Osteoblast (primary cell): ENCODE data around the gene GAD1. TPM values are rescaled to one million over a fixed set of nuclear protein-coding genes. Genes with fewer than 3 reads are reported as not detected.

ENCODE experiments used
- DNase-seq: peaks from one replicate; pipeline ENCODE4 v3.0.0; 2011; ENCODE audit warnings: low spot score, mixed read lengths; ENCODE audit not compliant: insufficient read length; ENCODE audit errors: missing footprints
- H2AFZ ChIP-seq: 2 replicates; pipeline ENCODE4 v1.6.0; 2011; ENCODE audit warnings: mild to moderate bottlenecking, low read length
- H3K27ac ChIP-seq: 2 replicates; pipeline ENCODE4 v1.5.1; 2011; ENCODE audit warnings: mild to moderate bottlenecking, low read depth, low read length, moderate library complexity
- H3K27me3 ChIP-seq: 2 replicates; pipeline ENCODE4 v1.6.0; 2012; ENCODE audit warnings: mild to moderate bottlenecking, control low read depth, inconsistent platforms, low read length, moderate library complexity; ENCODE audit not compliant: insufficient read depth
- H3K36me3 ChIP-seq: 2 replicates; pipeline ENCODE4 v1.5.1; 2011; ENCODE audit warnings: mild to moderate bottlenecking, low read length, control low read depth, moderate library complexity; ENCODE audit not compliant: insufficient read depth
- H3K4me1 ChIP-seq: 2 replicates; pipeline ENCODE4 v1.5.1; 2011; ENCODE audit warnings: mild to moderate bottlenecking, low read length, control low read depth, moderate library complexity; ENCODE audit not compliant: insufficient read depth
- H3K4me2 ChIP-seq: 2 replicates; pipeline ENCODE4 v1.6.0; 2011; ENCODE audit warnings: mild to moderate bottlenecking, low read length; ENCODE audit not compliant: insufficient read depth
- H3K4me3 ChIP-seq: fragments of 200-600 bp; sonication (generic); 3 replicates; pipeline ENCODE4 v1.5.1; 2012; ENCODE audit warnings: mild to moderate bottlenecking, low read length, inconsistent platforms; ENCODE audit not compliant: insufficient read depth
- H3K79me2 ChIP-seq: 2 replicates; pipeline ENCODE4 v1.6.0; 2012; ENCODE audit warnings: mild to moderate bottlenecking, low read length, control low read depth, inconsistent platforms; ENCODE audit not compliant: insufficient read depth
- H3K9me3 ChIP-seq: 2 replicates; pipeline ENCODE4 v1.5.1; 2011; ENCODE audit warnings: low read depth, low read length, control low read depth
- H4K20me1 ChIP-seq: 2 replicates; pipeline ENCODE4 v1.6.0; 2012; ENCODE audit warnings: mild to moderate bottlenecking, low read length, control low read depth; ENCODE audit not compliant: insufficient read depth
- CTCF ChIP-seq: IDR thresholded peaks from 2 replicates; pipeline ENCODE4 v1.5.1; 2011; ENCODE audit warnings: mild to moderate bottlenecking, low read depth, low read length, moderate library complexity; ENCODE audit errors: extremely low read depth
- total RNA-seq: library from RNA; depleted of rRNA; stranded (reverse); fragments of >200 nt; gene quantifications from 2 replicates; pipeline ENCODE4 v1.2.3, GENCODE V29; 2012

The GAD1 gene
- total RNA-seq, 1 donor: 0.36 TPM

DNA sequence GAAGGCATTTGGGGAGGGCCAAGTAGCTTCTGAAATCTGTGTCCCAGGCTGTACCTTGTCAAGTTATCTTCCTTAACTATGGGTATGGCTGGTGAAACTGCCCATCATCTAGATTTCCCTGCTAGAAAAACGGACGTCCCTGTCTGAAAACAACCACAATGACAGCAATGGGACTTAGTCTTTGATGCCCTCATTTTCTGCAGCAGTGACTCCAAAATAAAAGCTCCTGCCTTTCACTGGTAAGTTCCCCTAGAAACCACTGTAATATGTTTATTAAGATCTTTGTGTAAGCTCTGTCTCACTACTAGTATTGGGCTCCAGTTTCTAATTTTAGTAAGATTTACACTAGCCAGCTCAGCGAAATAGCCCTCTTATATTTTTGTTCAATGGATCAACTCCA, 65.2 kb downstream of the GAD1 start:
- H3K4me2 ChIP-seq: no peak overlapping the region
- H3K4me1 ChIP-seq: peaks cover 15% of the 10 kb centered on the region
- DNase-seq: no peak
- no peak overlapping the region for H3K4me3 ChIP-seq
- no peak overlapping the region for H3K27ac ChIP-seq
- no peaks in the 10 kb centered on the region for H3K9me3 ChIP-seq
- H3K36me3 ChIP-seq: no peaks in the 10 kb centered on the region
- no peaks in the 10 kb centered on the region for H4K20me1 ChIP-seq
- no peaks in the 10 kb centered on the region for H3K79me2 ChIP-seq
- H3K27me3 ChIP-seq: peaks cover 23% of the 10 kb centered on the region
- H2AFZ ChIP-seq: no peak overlapping the region
- TF ChIP-seq CTCF: no peak

DNA sequence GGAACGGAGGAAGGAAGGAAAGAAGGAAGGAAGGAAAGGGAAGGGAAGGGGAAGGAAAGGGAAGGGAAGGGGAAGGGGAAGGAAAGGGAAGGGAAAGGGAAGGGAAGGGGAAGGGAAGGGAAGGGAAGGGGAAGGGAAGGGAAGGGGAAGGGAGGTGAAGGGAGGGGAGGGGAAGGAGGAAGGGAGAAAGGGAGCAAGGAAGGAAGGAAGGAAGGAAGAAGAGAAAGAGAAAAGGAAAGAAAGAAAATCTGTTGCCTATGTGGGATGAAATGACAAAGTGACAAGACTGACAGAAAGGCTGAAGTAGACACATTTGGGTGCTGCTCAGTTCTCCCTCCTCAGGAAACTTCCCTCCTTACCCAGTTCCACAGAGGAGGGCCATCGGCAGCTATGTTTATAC, 66.1 kb downstream of the GAD1 start:
- H3K4me1 ChIP-seq: peaks cover 15% of the 10 kb centered on the region
- no peak overlapping the region for H3K4me3 ChIP-seq
- H3K9me3 ChIP-seq: no peaks in the 10 kb centered on the region
- no peak for DNase-seq
- peaks cover 23% of the 10 kb centered on the region for H3K27me3 ChIP-seq
- H3K4me2 ChIP-seq: no peak overlapping the region
- no peak overlapping the region for H3K27ac ChIP-seq
- no peaks in the 10 kb centered on the region for H3K79me2 ChIP-seq
- no peaks in the 10 kb centered on the region for H3K36me3 ChIP-seq
- no peak overlapping the region for H2AFZ ChIP-seq
- no peaks in the 10 kb centered on the region for H4K20me1 ChIP-seq
- TF ChIP-seq CTCF: no peak

DNA sequence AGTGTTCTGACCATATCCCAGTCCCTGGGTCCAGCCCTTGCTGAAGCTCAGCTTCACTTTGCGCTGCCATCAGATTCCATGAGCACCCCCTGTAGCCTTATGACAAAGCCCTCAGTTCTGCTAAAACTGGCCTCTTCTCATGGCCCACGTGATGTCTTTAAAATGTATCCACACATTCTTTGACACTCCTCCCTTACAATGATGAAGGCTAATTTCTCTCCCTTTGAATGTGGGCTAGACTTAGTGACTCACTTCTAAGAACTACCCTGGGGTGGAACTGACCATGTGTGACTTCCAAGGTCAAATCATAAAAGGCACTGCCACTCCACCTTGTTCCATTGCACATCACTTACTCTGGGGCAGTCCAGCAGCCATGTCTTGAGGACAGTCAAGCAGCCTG, 67.0 kb downstream of the GAD1 start:
- no peak for TF ChIP-seq CTCF
- no peak overlapping the region for H2AFZ ChIP-seq

DNA sequence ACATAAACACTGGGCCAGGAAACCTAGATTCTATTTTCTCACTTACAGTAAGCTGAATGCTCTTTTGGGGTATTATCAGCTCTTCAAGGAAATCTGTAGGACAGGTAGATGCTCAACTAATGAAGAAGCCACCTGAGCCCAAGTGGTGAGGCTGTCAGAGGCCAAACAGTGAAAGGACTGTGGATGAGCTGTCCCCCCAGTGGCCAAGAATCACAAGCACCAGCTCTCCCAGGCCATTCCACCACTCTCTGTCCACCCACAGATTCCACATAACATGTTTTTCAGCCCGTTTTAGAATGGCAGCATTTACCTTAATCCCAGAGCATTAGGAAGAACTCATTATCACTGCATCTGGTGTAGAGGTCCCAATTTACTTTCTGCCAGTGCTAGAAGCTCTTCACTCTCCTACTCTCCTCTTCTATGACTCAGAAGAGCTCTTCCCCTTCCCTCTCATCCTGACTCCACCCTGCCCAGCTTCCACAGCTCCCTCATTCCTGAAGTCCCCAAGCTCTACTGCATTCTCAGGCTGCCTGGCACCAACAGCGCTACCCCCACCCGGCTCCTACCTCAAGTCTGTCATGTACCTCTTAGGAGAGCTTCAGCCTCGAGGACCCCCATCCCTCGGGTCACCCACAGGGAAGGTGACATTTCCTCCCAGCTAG, 68.6 kb downstream of the GAD1 start:
- no peaks in the 10 kb centered on the region for H3K36me3 ChIP-seq
- no peaks in the 10 kb centered on the region for H3K79me2 ChIP-seq
- H3K27me3 ChIP-seq: peaks cover 27% of the 10 kb centered on the region
- no peak overlapping the region for H2AFZ ChIP-seq
- H4K20me1 ChIP-seq: no peaks in the 10 kb centered on the region
- peaks cover 15% of the 10 kb centered on the region for H3K4me1 ChIP-seq
- DNase-seq: no peak
- H3K9me3 ChIP-seq: no peaks in the 10 kb centered on the region
- TF ChIP-seq CTCF: peak; percentile 18
- H3K4me3 ChIP-seq: no peak overlapping the region
- no peak overlapping the region for H3K27ac ChIP-seq
- no peak overlapping the region for H3K4me2 ChIP-seq

More for the DNA sequence above, 67.0 kb downstream of the GAD1 start:
- peaks cover 15% of the 10 kb centered on the region for H3K4me1 ChIP-seq
- no peaks in the 10 kb centered on the region for H4K20me1 ChIP-seq
- no peak overlapping the region for H3K27ac ChIP-seq
- no peak for DNase-seq
- peaks cover 25% of the 10 kb centered on the region for H3K27me3 ChIP-seq
- H3K4me3 ChIP-seq: no peak overlapping the region
- no peak overlapping the region for H3K4me2 ChIP-seq
- H3K36me3 ChIP-seq: no peaks in the 10 kb centered on the region
- no peaks in the 10 kb centered on the region for H3K79me2 ChIP-seq
- H3K9me3 ChIP-seq: no peaks in the 10 kb centered on the region
